GM18907 (cell line): ENCODE results near the gene PTPDC1.

ENCODE experiments used
- ATAC-seq: cut with Tn5 transposase; IDR thresholded peaks from one replicate; pipeline ENCODE4 v1.9.1; 2021; ENCODE audit warnings: mild to moderate bottlenecking, moderate library complexity; ENCODE audit not compliant: unreplicated experiment

The PTPDC1 gene

GRCh38 chr9:94140791-94141790 is 56.8 kb downstream of the PTPDC1 start:
- no peak for ATAC-seq

- no peak for ATAC-seq
These were observed 58.1 kb downstream of the PTPDC1 start for GRCh38 chr9:94142353-94142752.

GRCh38 chr9:94144394-94144793 is 60.1 kb downstream of the PTPDC1 start:
- ATAC-seq: no peak

DNA sequence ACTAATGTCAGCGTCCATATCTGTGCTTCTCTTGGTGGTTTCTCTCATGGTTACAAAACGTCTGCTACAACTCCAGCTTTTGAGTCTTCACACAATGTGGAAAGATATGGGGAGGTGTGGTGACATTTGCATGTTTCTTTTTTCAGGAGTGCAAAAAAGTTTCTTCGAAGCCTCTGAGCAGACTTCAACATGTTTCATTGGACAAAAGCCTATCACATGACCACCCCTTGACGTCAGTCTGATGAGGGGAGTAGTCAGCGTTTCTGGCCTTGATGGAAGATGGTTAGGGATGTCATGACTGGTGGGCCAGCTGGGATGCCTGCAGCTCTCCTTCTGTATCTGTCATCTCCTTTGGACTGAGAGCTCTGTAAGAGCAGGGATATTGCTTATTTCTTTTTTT is 61.4 kb downstream of the PTPDC1 start:
- ATAC-seq: no peak

DNA sequence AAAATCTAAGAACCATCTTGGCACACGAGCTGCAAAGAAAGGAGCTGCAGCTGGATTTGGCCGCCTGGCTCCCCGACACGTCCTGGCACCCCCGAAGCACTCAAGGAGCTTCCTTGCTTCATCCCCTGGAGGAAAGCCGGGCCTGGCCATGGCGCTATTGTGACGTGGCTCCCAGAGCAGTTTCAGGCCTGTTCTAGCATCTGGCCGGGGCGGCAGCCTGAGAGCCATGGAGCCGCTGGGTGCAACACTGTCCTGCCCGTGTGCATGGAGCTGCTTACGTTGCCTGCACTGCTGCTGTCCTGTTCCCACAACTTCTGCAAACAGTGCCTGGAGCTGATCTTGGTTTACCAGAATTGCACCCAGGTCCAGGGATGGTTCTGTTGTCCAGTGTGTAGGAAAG is 63.5 kb downstream of the PTPDC1 start:
- ATAC-seq: no peak

- ATAC-seq: no peak
These were observed 64.2 kb downstream of the PTPDC1 start for GRCh38 chr9:94148419-94148818.

DNA sequence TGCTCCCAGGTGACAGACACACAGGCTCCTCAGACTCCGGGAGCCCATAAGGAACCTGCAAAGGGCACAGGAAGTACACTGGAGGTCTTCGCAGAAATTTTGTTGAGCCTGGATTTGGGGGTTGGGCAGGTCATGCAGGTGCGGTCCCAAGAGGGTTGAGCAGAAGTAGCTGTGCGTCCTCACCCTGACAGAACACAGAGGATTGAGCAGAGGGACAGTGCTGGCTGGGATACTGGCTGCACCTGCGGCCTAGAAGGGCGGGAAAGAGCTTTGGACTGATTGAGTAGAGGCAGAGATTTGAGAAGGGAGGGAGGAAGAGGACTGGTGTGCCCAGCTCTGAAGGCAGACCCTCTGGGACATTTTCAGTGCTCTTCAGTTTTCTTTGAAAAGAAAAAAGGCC is 65.4 kb downstream of the PTPDC1 start:
- ATAC-seq: no peak

- ATAC-seq: no peak
These were observed 66.1 kb downstream of the PTPDC1 start for GRCh38 chr9:94150279-94150828.

DNA sequence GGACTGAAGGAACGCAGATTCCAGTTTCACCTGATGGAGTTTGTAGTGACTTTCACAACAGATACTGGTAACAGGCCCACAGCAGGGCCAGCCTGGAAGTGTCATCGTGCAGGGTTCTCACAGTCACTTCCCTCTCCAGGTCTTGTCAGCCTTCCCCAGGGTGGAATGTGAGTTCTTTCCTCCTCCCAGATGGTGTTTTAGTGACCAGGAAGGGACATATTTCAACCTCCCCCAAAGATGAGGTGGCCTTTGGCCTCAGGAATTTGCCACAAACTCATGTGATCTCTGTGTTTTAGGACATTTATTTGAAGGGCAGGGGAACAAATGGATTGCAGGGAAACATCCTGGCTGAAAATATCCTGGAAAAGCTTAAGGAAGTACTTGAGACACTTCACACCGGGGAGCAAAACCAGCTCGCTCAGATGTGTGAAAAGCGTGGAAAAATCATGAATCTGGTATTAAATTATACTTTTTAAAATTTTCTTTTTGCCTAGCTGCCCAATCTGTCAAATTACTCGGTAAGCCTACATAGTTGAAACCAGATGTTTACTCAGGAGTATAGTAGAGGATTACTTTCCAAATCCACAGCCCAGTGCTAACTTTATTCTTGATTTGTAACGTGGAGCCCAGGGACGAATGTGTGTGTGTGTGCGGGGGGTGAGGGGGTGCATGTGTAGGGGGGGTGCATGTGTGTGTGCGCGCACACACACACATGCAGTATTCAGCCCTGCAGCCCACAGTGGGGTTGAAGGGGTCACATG is 66.8 kb downstream of the PTPDC1 start:
- ATAC-seq: no peak

GRCh38 chr9:94153905-94154304 is 69.6 kb downstream of the PTPDC1 start:
- no peak for ATAC-seq

DNA sequence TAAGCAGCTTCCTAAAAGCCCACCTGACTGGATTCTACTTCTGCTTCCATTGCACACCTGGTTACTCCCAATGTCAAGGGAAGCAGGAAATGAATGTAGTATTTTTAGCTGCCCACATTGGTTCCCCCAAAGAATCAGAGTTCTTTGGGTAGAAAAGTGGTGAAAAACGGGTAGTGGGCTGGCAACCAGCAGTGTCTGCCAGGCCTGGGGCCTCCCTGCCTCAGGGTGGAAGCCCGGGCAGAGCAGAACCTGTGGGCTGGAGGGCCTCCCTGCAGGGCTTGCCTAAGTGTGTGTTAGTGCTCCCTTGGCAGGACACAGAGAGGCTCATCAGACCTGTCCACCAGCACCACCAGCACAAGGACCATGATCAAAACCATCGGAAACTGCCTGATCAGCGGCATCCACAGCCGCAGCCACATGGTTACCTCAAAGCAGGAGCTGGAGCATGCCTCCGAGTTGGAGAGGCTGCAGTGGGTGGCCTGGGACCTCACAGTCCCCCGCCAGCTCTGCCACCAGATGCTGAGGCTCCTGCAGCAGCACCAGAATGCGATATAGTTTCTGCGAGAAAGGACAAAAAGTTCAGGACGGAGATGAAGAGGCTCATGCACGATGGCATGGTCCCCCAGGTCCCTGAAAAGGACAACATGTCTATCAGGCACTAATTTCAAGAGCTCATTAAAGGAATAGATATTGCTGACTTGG is 72.2 kb downstream of the PTPDC1 start:
- ATAC-seq: no peak

- ATAC-seq: no peak
These were observed 73.0 kb downstream of the PTPDC1 start for GRCh38 chr9:94157050-94157801.
